Activated CD4-positive, alpha-beta T cell treated with anti-CD3 and anti-CD28 coated beads for 4 hours (primary cell): ENCODE measurements around the gene P2RX3.

Experiments used
- DNase-seq, 2 donors: peaks; one replicate each; pipeline ENCODE4 v3.0.0-alpha.2; 2020

Gene P2RX3

GRCh38 chr11:57405271-57405860 lies 67.2 kb downstream of the P2RX3 start:
- no peak for DNase-seq

GRCh38 chr11:57406337-57406904 lies 68.3 kb downstream of the P2RX3 start:
- DNase-seq: peak; percentile 39 to 49

- no peak for DNase-seq
Observed at GRCh38 chr11:57407010-57407920, 69.1 kb downstream of the P2RX3 start.

- DNase-seq: no peak
Observed at GRCh38 chr11:57407941-57408475, 69.9 kb downstream of the P2RX3 start.

GRCh38 chr11:57408771-57409170 lies 70.6 kb downstream of the P2RX3 start:
- DNase-seq: no peak

- no peak for DNase-seq
Observed at GRCh38 chr11:57409321-57410100, 71.4 kb downstream of the P2RX3 start.

- no peak for DNase-seq
Observed at GRCh38 chr11:57410287-57410686, 72.1 kb downstream of the P2RX3 start.

- no peak for DNase-seq
Observed at GRCh38 chr11:57413681-57414080, 75.5 kb downstream of the P2RX3 start.

GRCh38 chr11:57414612-57415212 lies 76.6 kb downstream of the P2RX3 start:
- DNase-seq: no peak

GRCh38 chr11:57416436-57416835 lies 78.3 kb downstream of the P2RX3 start:
- DNase-seq: no peak

- DNase-seq: no peak
Observed at GRCh38 chr11:57417056-57417455, 78.9 kb downstream of the P2RX3 start.

GRCh38 chr11:57418131-57418530 lies 80.0 kb downstream of the P2RX3 start:
- no peak for DNase-seq

- no peak for DNase-seq
Observed at GRCh38 chr11:57419146-57419545, 81.0 kb downstream of the P2RX3 start.

GRCh38 chr11:57421066-57421465 lies 82.9 kb downstream of the P2RX3 start:
- no peak for DNase-seq

GRCh38 chr11:57421805-57422204 lies 83.7 kb downstream of the P2RX3 start:
- no peak for DNase-seq
